Astrocyte (in vitro differentiated cells and primary cell): ENCODE data around the gene BACH2. TPM values are rescaled to one million over a fixed set of nuclear protein-coding genes. Genes with fewer than 3 reads are reported as not detected.

ENCODE experiments used
- DNase-seq: peaks from one replicate; pipeline ENCODE4 v3.0.0-alpha.2; 2010; ENCODE audit warnings: low read depth
- FAIRE-seq: peaks from 2 replicates; lab custom pipeline; 2011; peaks lifted over from hg19 to GRCh38; lab: Jason Lieb, UNC
- H2AFZ ChIP-seq: 2 replicates; pipeline ENCODE4 v1.6.0; 2012; ENCODE audit warnings: low read depth, low read length, inconsistent platforms
- H3K27ac ChIP-seq: 2 replicates; pipeline ENCODE4 v1.5.1; 2011; ENCODE audit warnings: low read depth, low read length, inconsistent platforms
- H3K27me3 ChIP-seq: 2 replicates; pipeline ENCODE4 v1.6.0; 2011; ENCODE audit warnings: low read length, inconsistent platforms; ENCODE audit not compliant: insufficient read depth
- H3K36me3 ChIP-seq: 2 replicates; pipeline ENCODE4 v1.5.1; 2011; ENCODE audit warnings: low read length, inconsistent platforms; ENCODE audit not compliant: insufficient read depth
- H3K4me1 ChIP-seq: 2 replicates; pipeline ENCODE4 v1.5.1; 2011; ENCODE audit warnings: low read length, inconsistent platforms; ENCODE audit not compliant: insufficient read depth
- H3K4me2 ChIP-seq: 2 replicates; pipeline ENCODE4 v1.6.0; 2012; ENCODE audit warnings: low read length, inconsistent platforms
- H3K4me3 ChIP-seq: 2 replicates; pipeline ENCODE4 v1.5.1; 2011; ENCODE audit warnings: low read depth, mild to moderate bottlenecking, low read length, inconsistent platforms; ENCODE audit not compliant: insufficient read depth
- H3K79me2 ChIP-seq: 2 replicates; pipeline ENCODE4 v1.6.0; 2012; ENCODE audit warnings: mild to moderate bottlenecking, low read length, inconsistent platforms; ENCODE audit not compliant: insufficient read depth
- H3K9ac ChIP-seq: 2 replicates; pipeline ENCODE4 v1.6.0; 2012; ENCODE audit warnings: mild to moderate bottlenecking, low read length, inconsistent platforms
- H3K9me3 ChIP-seq: 2 replicates; pipeline ENCODE4 v1.5.1; 2012; ENCODE audit warnings: low read depth, mild to moderate bottlenecking, low read length, inconsistent platforms; ENCODE audit not compliant: insufficient read depth
- H4K20me1 ChIP-seq: 2 replicates; pipeline ENCODE4 v1.6.0; 2012; ENCODE audit warnings: low read length, inconsistent platforms; ENCODE audit not compliant: insufficient read depth
- H3K27ac Mint-ChIP-seq: one replicate; pipeline ENCODE4 v1.8.0; 2021; ENCODE audit warnings: mild to moderate bottlenecking, mixed read lengths; ENCODE audit not compliant: unreplicated experiment
- H3K27me3 Mint-ChIP-seq: one replicate; pipeline ENCODE4 v1.8.0; 2021; ENCODE audit warnings: low read depth, mixed read lengths; ENCODE audit not compliant: unreplicated experiment
- H3K36me3 Mint-ChIP-seq: one replicate; pipeline ENCODE4 v1.8.0; 2021; ENCODE audit warnings: low read depth, mixed read lengths; ENCODE audit not compliant: unreplicated experiment
- H3K4me1 Mint-ChIP-seq: one replicate; pipeline ENCODE4 v1.8.0; 2021; ENCODE audit warnings: low read depth, mixed read lengths; ENCODE audit not compliant: unreplicated experiment
- H3K4me3 Mint-ChIP-seq: one replicate; pipeline ENCODE4 v1.8.0; 2021; ENCODE audit warnings: mild to moderate bottlenecking, moderate library complexity, mixed read lengths; ENCODE audit not compliant: unreplicated experiment
- H3K9me3 Mint-ChIP-seq: one replicate; pipeline ENCODE4 v1.8.0; 2021; ENCODE audit warnings: mild to moderate bottlenecking, mixed read lengths; ENCODE audit not compliant: unreplicated experiment
- EZH2 ChIP-seq: IDR thresholded peaks from 2 replicates; pipeline ENCODE4 v1.6.1; 2012; ENCODE audit warnings: mild to moderate bottlenecking, low read length, inconsistent platforms; ENCODE audit not compliant: insufficient read depth
- total RNA-seq: library from RNA; stranded (reverse); gene quantifications from 2 replicates; pipeline ENCODE4 v1.2.1, GENCODE V29; 2021
- TF ChIP-seq, protein P1 (sequence below): IDR thresholded peaks from 2 replicates; pipeline ENCODE4 v1.5.1; 2011; ENCODE audit warnings: low read depth, mild to moderate bottlenecking, inconsistent platforms, low read length, moderate library complexity; ENCODE audit not compliant: insufficient read depth

Gene BACH2
- total RNA-seq, 1 donor from 2014 or later, result 17.5 TPM

DNA sequence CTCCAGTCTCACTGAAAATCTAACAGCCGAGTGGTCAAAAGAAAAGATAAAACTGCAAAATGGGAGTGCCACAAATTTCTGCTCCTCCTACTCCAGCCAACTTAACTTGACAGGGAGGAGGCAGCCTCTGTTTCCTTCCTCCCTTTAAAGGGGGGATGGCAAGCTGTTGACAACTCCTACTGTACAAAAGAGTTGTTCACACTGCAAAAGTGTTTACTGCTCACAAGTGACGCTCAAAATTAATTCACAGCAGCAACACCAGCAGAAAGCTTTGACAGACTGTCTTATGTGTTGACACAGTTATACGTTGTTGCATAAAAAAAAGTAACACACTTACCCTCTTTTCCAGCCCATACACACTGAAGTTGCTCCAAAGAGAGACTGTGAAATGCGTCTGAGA, 169.8 kb downstream of the BACH2 start:
- Histone ChIP-seq H4K20me1 (no peaks in the 10 kb centered on the region), H3K9me3 (no peaks in the 10 kb centered on the region), H3K4me2 (no peak overlapping the region), H3K4me3 (no peak overlapping the region), H3K4me1 (peaks cover 19% of the 10 kb centered on the region), H3K79me2 (no peaks in the 10 kb centered on the region), H3K36me3 (no peaks in the 10 kb centered on the region), H3K9ac (no peak overlapping the region), H3K27ac (no peak overlapping the region), H2AFZ (no peak overlapping the region), H3K27me3 (no peaks in the 10 kb centered on the region)
- H3K36me3 Mint-ChIP-seq, result peaks cover 3% of the 10 kb centered on the region
- H3K27me3 Mint-ChIP-seq, result no peaks in the 10 kb centered on the region
- FAIRE-seq, result no peak
- H3K27ac Mint-ChIP-seq, result no peak overlapping the region
- no peak overlapping the region for H3K4me3 Mint-ChIP-seq
- H3K9me3 Mint-ChIP-seq, result no peaks in the 10 kb centered on the region
- no peak for TF ChIP-seq EZH2
- peaks cover 12% of the 10 kb centered on the region for H3K4me1 Mint-ChIP-seq
- no peak for DNase-seq

- Histone ChIP-seq H3K27me3 (no peaks in the 10 kb centered on the region), H3K4me1 (peaks cover 19% of the 10 kb centered on the region), H3K9ac (no peak overlapping the region), H3K9me3 (no peaks in the 10 kb centered on the region), H3K27ac (no peak overlapping the region), H2AFZ (no peak overlapping the region), H3K4me3 (no peak overlapping the region), H3K4me2 (no peak overlapping the region), H4K20me1 (no peaks in the 10 kb centered on the region), H3K36me3 (no peaks in the 10 kb centered on the region), H3K79me2 (no peaks in the 10 kb centered on the region)
- DNase-seq (no peak), FAIRE-seq (no peak)
- Mint-ChIP-seq H3K4me1 (peaks cover 13% of the 10 kb centered on the region), H3K9me3 (no peaks in the 10 kb centered on the region), H3K27me3 (no peaks in the 10 kb centered on the region), H3K36me3 (peaks cover 3% of the 10 kb centered on the region), H3K4me3 (no peak overlapping the region), H3K27ac (no peak overlapping the region)
- TF ChIP-seq, protein P1, sequence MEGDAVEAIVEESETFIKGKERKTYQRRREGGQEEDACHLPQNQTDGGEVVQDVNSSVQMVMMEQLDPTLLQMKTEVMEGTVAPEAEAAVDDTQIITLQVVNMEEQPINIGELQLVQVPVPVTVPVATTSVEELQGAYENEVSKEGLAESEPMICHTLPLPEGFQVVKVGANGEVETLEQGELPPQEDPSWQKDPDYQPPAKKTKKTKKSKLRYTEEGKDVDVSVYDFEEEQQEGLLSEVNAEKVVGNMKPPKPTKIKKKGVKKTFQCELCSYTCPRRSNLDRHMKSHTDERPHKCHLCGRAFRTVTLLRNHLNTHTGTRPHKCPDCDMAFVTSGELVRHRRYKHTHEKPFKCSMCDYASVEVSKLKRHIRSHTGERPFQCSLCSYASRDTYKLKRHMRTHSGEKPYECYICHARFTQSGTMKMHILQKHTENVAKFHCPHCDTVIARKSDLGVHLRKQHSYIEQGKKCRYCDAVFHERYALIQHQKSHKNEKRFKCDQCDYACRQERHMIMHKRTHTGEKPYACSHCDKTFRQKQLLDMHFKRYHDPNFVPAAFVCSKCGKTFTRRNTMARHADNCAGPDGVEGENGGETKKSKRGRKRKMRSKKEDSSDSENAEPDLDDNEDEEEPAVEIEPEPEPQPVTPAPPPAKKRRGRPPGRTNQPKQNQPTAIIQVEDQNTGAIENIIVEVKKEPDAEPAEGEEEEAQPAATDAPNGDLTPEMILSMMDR, result no peak
- no peak for TF ChIP-seq EZH2
Measured at GRCh38 chr6:90126181-90126580, 170.5 kb downstream of the BACH2 start.

- H3K36me3 Mint-ChIP-seq, result peaks cover 3% of the 10 kb centered on the region
- Histone ChIP-seq H2AFZ (no peak overlapping the region), H3K27ac (no peak overlapping the region), H3K9ac (no peak overlapping the region), H3K36me3 (no peaks in the 10 kb centered on the region), H3K4me2 (no peak overlapping the region), H3K9me3 (no peaks in the 10 kb centered on the region), H3K4me3 (no peak overlapping the region), H3K79me2 (no peaks in the 10 kb centered on the region), H3K4me1 (peaks cover 14% of the 10 kb centered on the region), H3K27me3 (no peaks in the 10 kb centered on the region), H4K20me1 (no peaks in the 10 kb centered on the region)
- peaks cover 13% of the 10 kb centered on the region for H3K4me1 Mint-ChIP-seq
- H3K27me3 Mint-ChIP-seq, result no peaks in the 10 kb centered on the region
- no peak overlapping the region for H3K27ac Mint-ChIP-seq
- H3K4me3 Mint-ChIP-seq, result no peak overlapping the region
- FAIRE-seq (no peak), DNase-seq (peak; percentile 15)
- TF ChIP-seq, protein P1, result no peak
- no peak for TF ChIP-seq EZH2
- H3K9me3 Mint-ChIP-seq, result no peaks in the 10 kb centered on the region
Measured at GRCh38 chr6:90124874-90125510, 171.7 kb downstream of the BACH2 start.
